ENCODE results near the gene CPNE9. TPM values are rescaled to one million over a fixed set of nuclear protein-coding genes. Genes with fewer than 3 reads are reported as not detected.

Gene CPNE9
- not detected for total RNA-seq

GRCh38 chr3:9703736-9704346 is at the start of gene CPNE9:
CPNE9 (plus strand) TSS chr3:9703833; CDS start chr3:9703997, 164 bp downstream.

GRCh38 chr3:9731206-9732079 is 27.8 kb downstream of the CPNE9 start, which contains the start of gene BRPF1:
BRPF1 (plus strand) TSS chr3:9731735; CDS start chr3:9734141, 2,406 bp downstream.

DNA sequence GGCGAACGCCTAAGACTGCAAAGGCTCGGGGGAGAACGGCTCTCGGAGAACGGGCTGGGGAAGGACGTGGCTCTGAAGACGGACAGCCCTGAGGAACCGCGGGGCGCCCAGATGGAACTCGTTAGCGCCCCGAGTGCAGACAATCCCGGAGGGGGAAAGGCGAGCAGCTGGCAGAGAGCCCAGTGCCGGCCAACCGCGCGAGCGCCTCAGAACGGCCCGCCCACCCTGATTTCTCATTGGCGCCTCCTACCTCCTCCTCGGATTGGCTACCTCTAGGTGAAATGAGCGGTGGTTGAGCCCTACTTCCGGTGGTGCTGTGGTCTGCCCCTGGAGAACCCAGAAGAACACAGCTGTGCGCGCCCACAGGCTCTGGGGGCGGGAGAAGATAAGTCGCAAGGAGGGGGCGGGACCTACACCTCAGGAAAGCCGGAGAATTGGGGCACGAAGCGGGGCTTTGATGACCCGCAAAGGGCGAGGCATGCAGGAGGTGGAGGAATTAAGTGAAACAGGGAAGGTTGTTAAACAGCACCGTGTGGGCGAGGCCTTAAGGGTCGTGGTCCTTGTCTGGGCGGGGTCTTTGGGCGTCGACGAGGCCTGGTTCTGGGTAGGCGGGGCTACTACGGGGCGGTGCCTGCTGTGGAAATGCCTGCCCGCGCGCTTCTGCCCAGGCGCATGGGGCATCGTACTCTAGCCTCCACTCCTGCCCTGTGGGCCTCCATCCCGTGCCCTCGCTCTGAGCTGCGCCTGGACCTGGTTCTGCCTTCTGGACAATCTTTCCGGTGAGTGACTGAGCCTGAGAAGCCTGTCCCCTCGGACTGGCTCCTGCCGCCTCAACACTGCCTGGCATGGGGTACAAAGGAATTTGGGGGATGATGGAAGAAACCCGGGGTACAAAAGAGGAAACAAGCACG is 46.3 kb downstream of the CPNE9 start, which contains the start of gene OGG1:
Gene OGG1 (plus strand): TSS at position 308 of the 911 bp plus-strand sequence. CDS start 335 bp downstream, at position 643.

GRCh38 chr3:9769426-9770275 is 66.0 kb downstream of the CPNE9 start, which contains the start of gene CAMK1:
CAMK1 (minus strand) TSS chr3:9769947; CDS start chr3:9767749, 2,198 bp downstream.

Other genes starting within 250 kb of the CPNE9 start
- gene LHFPL4, start 150.0 kb upstream of the CPNE9 start, total RNA-seq = not detected
- 10 to 100 TPM; 46.5 to 50.6 TPM for gene MTMR14, start 54.3 kb upstream of the CPNE9 start, total RNA-seq
- 10 to 100 TPM; 14.1 to 19.6 TPM for gene BRPF1, start 27.9 kb downstream of the CPNE9 start, total RNA-seq
- gene OGG1, start 46.1 kb downstream of the CPNE9 start, total RNA-seq = 10 to 100 TPM; 12.7 to 19.3 TPM
- gene CAMK1, start 66.1 kb downstream of the CPNE9 start, total RNA-seq = 10 to 100 TPM; 11.0 to 12.0 TPM
- 10 to 100 TPM; 52.6 to 58.8 TPM for gene TADA3, start 88.6 kb downstream of the CPNE9 start, total RNA-seq
- gene ARPC4, start 89.2 kb downstream of the CPNE9 start, total RNA-seq = 100 to 1,000 TPM; 248 to 332 TPM
- 10 to 100 TPM in 1 of 2 donors, 1 to 10 TPM in 1; 5.3 to 13.1 TPM for gene TTLL3, start 106.4 kb downstream of the CPNE9 start, total RNA-seq
- gene RPUSD3, start 140.2 kb downstream of the CPNE9 start, total RNA-seq = 10 to 100 TPM; 29.9 to 47.0 TPM
- not detected for gene CIDEC, start 176.4 kb downstream of the CPNE9 start, total RNA-seq
- gene JAGN1, start 186.8 kb downstream of the CPNE9 start, total RNA-seq = 10 to 100 TPM; 41.6 to 51.0 TPM
- 1 to 10 TPM; 1.0 to 1.3 TPM for gene IL17RE, start 199.0 kb downstream of the CPNE9 start, total RNA-seq
- gene IL17RC, start 213.3 kb downstream of the CPNE9 start, total RNA-seq = 10 to 100 TPM; 42.3 to 42.7 TPM
- gene CRELD1, start 230.0 kb downstream of the CPNE9 start, total RNA-seq = 10 to 100 TPM; 15.5 to 16.0 TPM
- gene PRRT3, start 248.6 kb downstream of the CPNE9 start, total RNA-seq = 1 to 10 TPM in 1 of 2 donors, under 1 TPM in 1; 1.00 to 4.5 TPM